A673 (cell line): ENCODE results near the gene CYLD.

ENCODE experiments used
- EZH2 ChIP-seq: fragments of 200-600 bp; sonication (generic); IDR thresholded peaks from 2 replicates; pipeline ENCODE4 v1.6.1; 2017; ENCODE audit warnings: borderline replicate concordance, low read depth, mild to moderate bottlenecking, mixed read lengths, antibody characterized with exemption, low read length; ENCODE audit not compliant: poor library complexity, severe bottlenecking
- TF ChIP-seq, protein P1 (sequence below): fragments of 300-800, 200-600 bp; sonication (generic); conservative IDR thresholded peaks from 2 replicates; pipeline ENCODE4 v1.5.1; 2017; ENCODE audit warnings: low read depth, mild to moderate bottlenecking, antibody characterized with exemption, low read length, moderate library complexity, mixed read lengths

DNA sequence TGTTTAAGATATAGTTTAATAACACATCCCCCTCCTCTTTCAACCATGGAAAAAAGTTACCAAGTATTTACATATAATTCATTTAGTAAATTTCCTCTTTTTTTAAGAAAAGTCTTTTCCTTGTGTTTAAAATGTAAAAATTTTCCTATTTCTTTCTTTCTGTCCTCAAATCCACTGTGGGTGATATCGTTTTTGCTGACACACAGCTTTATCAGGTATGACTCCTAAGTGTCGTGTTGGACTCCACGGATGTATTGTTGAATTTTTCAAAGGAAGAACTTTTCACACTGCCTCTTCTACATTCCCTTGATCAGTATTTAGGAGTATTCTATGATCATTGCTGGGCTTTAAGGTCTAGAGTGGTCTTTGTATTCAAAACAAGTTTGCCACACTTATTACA lies 33.1 kb downstream of the CYLD start:
- TF ChIP-seq, protein P1, sequence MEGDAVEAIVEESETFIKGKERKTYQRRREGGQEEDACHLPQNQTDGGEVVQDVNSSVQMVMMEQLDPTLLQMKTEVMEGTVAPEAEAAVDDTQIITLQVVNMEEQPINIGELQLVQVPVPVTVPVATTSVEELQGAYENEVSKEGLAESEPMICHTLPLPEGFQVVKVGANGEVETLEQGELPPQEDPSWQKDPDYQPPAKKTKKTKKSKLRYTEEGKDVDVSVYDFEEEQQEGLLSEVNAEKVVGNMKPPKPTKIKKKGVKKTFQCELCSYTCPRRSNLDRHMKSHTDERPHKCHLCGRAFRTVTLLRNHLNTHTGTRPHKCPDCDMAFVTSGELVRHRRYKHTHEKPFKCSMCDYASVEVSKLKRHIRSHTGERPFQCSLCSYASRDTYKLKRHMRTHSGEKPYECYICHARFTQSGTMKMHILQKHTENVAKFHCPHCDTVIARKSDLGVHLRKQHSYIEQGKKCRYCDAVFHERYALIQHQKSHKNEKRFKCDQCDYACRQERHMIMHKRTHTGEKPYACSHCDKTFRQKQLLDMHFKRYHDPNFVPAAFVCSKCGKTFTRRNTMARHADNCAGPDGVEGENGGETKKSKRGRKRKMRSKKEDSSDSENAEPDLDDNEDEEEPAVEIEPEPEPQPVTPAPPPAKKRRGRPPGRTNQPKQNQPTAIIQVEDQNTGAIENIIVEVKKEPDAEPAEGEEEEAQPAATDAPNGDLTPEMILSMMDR, result no peak
- no peak for TF ChIP-seq EZH2
